ENCODE data around the gene PRKCSH.

The PRKCSH gene

GRCh38 chr19:11475861-11476260 lies 40.4 kb downstream of the PRKCSH start:
- in situ Hi-C loops (cut with MboI; ENCODE audit: low sequenced_read_pairs): no loop called here

- in situ Hi-C loops (cut with MboI; ENCODE audit: low sequenced_read_pairs): no loop called here
Observed at GRCh38 chr19:11478167-11479089, 43.0 kb downstream of the PRKCSH start.

- in situ Hi-C loops (cut with MboI; ENCODE audit: low sequenced_read_pairs): no loop called here
Observed at GRCh38 chr19:11479090-11479897, 43.9 kb downstream of the PRKCSH start.

- in situ Hi-C loops (cut with MboI; ENCODE audit: low sequenced_read_pairs): no loop called here
Observed at GRCh38 chr19:11479898-11480714, 44.7 kb downstream of the PRKCSH start.

- in situ Hi-C loops (cut with MboI; ENCODE audit: low sequenced_read_pairs): no loop called here
Observed at GRCh38 chr19:11480715-11481533, 45.5 kb downstream of the PRKCSH start, which contains the start of gene ELAVL3. ELAVL3 (minus strand) TSS chr19:11481046; CDS start chr19:11480608, 438 bp downstream.

GRCh38 chr19:11481534-11482383 lies 46.3 kb downstream of the PRKCSH start:
- in situ Hi-C loops (cut with MboI; ENCODE audit: low sequenced_read_pairs): no loop called here

GRCh38 chr19:11482384-11483050 lies 47.1 kb downstream of the PRKCSH start:
- in situ Hi-C loops (cut with MboI; ENCODE audit: low sequenced_read_pairs): no loop called here

- in situ Hi-C loops (cut with MboI; ENCODE audit: low sequenced_read_pairs): no loop called here
Observed at GRCh38 chr19:11483366-11484111, 48.1 kb downstream of the PRKCSH start.

- in situ Hi-C loops (cut with MboI; ENCODE audit: low sequenced_read_pairs): no loop called here
Observed at GRCh38 chr19:11485245-11485837, 49.9 kb downstream of the PRKCSH start.

GRCh38 chr19:11486661-11487503 lies 51.4 kb downstream of the PRKCSH start:
- in situ Hi-C loops (cut with MboI; ENCODE audit: low sequenced_read_pairs): no loop called here

- in situ Hi-C loops (cut with MboI; ENCODE audit: low sequenced_read_pairs): no loop called here
Observed at GRCh38 chr19:11489378-11489777, 53.9 kb downstream of the PRKCSH start.

GRCh38 chr19:11494634-11495285 lies 59.3 kb downstream of the PRKCSH start:
- in situ Hi-C loops (cut with MboI; ENCODE audit: low sequenced_read_pairs): no loop called here

- in situ Hi-C loops (cut with MboI; ENCODE audit: low sequenced_read_pairs): no loop called here
Observed at GRCh38 chr19:11495481-11495880, 60.0 kb downstream of the PRKCSH start.

- in situ Hi-C loops (cut with MboI; ENCODE audit: low sequenced_read_pairs): no loop called here
Observed at GRCh38 chr19:11495885-11496284, 60.5 kb downstream of the PRKCSH start.

- in situ Hi-C loops (cut with MboI; ENCODE audit: low sequenced_read_pairs): no loop called here
Observed at GRCh38 chr19:11496391-11497163, 61.1 kb downstream of the PRKCSH start.

Data from HL-60/S4 treated with phorbol 12-myristate 13-acetate at 8.2 ng/mL for 4 days and 3 days (cell line).